Epithelial cell of proximal tubule (primary cell): ENCODE measurements around the gene B4GAT1. TPM values are rescaled to one million over a fixed set of nuclear protein-coding genes. Genes with fewer than 3 reads are reported as not detected.

Experiments
- DNase-seq: peaks from one replicate; pipeline ENCODE4 v3.0.0-alpha.2; 2011; ENCODE audit warnings: low read depth
- H3K4me3 ChIP-seq: 2 replicates; pipeline ENCODE4 v1.5.1; 2011; ENCODE audit warnings: low read depth, mild to moderate bottlenecking, low read length
- CTCF ChIP-seq: conservative IDR thresholded peaks from 2 replicates; pipeline ENCODE4 v1.5.1; 2012; ENCODE audit warnings: low read depth, mild to moderate bottlenecking, low read length
- total RNA-seq: library from RNA; depleted of rRNA; stranded (reverse); fragments of >200 nt; gene quantifications from 2 replicates; pipeline ENCODE4 v1.2.3, GENCODE V29; 2015

The B4GAT1 gene
- total RNA-seq, 1 donor from 2014 or later, result 32.0 TPM

GRCh38 chr11:66365711-66366619 lies 18.5 kb upstream of the B4GAT1 start:
- TF ChIP-seq CTCF, result no peak
- DNase-seq, result no peak
- H3K4me3 ChIP-seq, result no peak overlapping the region

- no peak for DNase-seq
- no peak overlapping the region for H3K4me3 ChIP-seq
- TF ChIP-seq CTCF, result no peak
Observed at GRCh38 chr11:66365166-66365565, 17.7 kb upstream of the B4GAT1 start.

- no peak for DNase-seq
- TF ChIP-seq CTCF, result peak; percentile 83
- no peak overlapping the region for H3K4me3 ChIP-seq
Observed at GRCh38 chr11:66363805-66364535, 16.5 kb upstream of the B4GAT1 start.

- no peak overlapping the region for H3K4me3 ChIP-seq
- no peak for DNase-seq
- no peak for TF ChIP-seq CTCF
Observed at GRCh38 chr11:66363187-66363601, 15.8 kb upstream of the B4GAT1 start.

GRCh38 chr11:66362481-66363147 lies 15.2 kb upstream of the B4GAT1 start:
- TF ChIP-seq CTCF, result no peak
- H3K4me3 ChIP-seq, result no peak overlapping the region
- no peak for DNase-seq

- no peak for DNase-seq
- no peak for TF ChIP-seq CTCF
- H3K4me3 ChIP-seq, result no peak overlapping the region
Observed at GRCh38 chr11:66361502-66361941, 14.1 kb upstream of the B4GAT1 start.
